Stimulated activated CD8-positive, alpha-beta memory T cell treated with anti-CD3 and anti-CD28 coated beads, Interleukin-7, amount 100 ng/mL, for 24 hours (primary cell): Measurements from ENCODE around the gene CAV1.

Experiments
- DNase-seq: peaks from one replicate; pipeline ENCODE4 v3.0.0-alpha.2; 2020; ENCODE audit warnings: low read depth

The CAV1 gene

GRCh38 chr7:116530107-116530820 lies 5.4 kb downstream of the CAV1 start:
- DNase-seq, result no peak

GRCh38 chr7:116532102-116532688 lies 7.4 kb downstream of the CAV1 start:
- no peak for DNase-seq

GRCh38 chr7:116534790-116535189 lies 10.0 kb downstream of the CAV1 start:
- no peak for DNase-seq

DNA sequence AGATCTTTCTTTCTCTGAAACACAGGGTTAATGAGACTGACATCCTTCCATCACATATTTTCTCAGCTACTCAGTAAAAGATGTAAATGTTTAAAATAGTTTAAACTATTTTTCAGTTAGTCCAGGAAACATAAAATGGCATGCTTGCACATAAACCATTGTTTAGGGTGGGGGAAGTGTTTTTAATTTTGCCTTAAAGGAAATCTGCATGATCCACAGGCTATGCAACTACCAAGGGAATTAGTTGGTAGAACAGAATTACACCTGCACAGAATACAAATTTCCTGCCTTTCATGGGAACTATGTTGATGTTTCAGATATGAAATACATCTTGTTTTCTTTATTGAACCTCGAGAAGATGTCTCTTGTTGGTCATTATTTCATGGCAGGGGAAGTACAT lies 10.6 kb downstream of the CAV1 start:
- no peak for DNase-seq

DNA sequence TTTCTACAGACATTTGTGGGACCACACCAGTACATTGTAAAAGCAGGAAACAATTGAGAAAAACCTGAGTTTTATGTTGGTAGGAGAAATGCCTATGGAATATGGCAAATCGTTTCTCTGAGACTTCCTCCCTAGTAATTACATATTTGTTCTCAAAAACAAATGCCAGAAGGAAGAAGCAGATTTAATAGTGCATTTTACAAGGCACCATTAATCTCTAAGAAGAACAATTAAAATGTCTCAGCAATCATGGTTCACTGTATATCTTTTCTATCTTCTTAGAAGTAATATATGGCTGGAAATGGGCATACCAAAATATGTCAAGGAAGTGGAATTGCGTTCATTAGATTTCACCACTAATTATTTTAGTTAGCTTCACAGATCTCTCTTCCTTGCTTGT lies 13.3 kb downstream of the CAV1 start:
- DNase-seq, result no peak

- no peak for DNase-seq
These were observed 15.0 kb downstream of the CAV1 start for GRCh38 chr7:116539879-116540278.

- DNase-seq, result no peak
These were observed 15.9 kb downstream of the CAV1 start for GRCh38 chr7:116540743-116541142.

- no peak for DNase-seq
These were observed 17.1 kb downstream of the CAV1 start for GRCh38 chr7:116541951-116542350.

GRCh38 chr7:116542618-116543017 lies 17.8 kb downstream of the CAV1 start:
- no peak for DNase-seq

DNA sequence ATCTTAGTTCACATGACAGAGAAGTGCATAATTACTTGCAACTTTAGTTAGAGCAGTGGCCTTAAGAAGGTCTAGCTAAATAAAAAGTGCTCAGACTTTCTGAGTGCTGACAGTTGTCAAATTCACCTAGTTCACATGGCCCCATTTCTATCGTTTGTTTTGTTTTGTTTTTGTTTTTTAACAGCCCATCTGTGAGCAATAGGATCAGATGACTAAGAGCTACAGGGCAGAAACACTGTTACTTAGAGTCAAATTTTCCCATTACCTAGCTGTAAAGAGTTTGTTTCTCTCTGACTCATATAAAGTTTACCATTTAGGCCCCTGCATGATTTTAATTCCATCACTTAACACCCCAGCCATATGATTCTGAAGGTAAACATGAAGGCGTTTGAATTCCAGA lies 18.8 kb downstream of the CAV1 start:
- no peak for DNase-seq

DNA sequence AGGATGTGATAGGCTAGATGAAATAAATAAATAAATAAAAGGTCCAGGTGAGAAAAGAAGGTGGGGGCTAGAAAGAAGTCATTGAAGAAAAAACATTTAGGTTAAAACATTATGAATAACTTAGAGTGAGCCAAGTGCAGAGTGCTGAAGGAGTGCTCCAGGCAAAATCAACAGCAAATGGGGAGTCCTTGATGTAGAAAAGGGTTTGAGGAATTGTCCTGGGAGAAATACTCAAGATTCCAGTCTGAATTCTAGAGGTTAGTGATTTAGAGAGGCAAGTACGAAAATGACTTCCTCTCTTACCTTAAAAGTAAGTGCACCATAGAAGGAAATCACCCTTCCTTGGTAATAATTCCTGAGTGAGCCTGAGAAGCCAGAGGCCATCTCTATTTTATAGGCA lies 19.7 kb downstream of the CAV1 start:
- DNase-seq, result no peak

DNA sequence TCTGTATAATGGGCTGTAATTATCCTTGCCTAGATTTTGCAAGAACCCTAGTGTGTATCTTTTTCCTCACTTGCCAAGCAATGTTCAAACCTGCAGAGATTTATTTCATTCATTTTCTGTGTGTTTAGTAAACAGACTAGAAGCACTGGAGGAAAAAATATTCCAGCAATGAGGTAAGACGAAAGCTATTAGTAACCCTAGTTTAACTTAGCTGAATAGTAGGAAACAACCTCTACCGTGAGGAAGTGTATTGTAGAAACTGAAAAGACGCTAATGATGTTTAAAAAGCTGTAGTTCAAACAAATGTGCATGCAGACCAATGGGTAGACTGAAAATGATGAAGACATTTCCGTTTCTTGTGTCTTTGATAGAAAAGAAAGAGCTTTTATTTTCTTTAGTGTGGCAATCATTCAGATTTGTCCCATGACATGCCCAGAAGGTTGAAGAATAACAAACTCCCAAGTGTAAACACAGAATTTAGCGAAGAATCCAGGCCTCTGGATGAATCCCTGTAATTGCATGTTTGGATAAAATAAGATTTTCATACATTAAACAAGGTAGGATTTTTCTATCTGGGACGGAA lies 20.7 kb downstream of the CAV1 start:
- no peak for DNase-seq

DNA sequence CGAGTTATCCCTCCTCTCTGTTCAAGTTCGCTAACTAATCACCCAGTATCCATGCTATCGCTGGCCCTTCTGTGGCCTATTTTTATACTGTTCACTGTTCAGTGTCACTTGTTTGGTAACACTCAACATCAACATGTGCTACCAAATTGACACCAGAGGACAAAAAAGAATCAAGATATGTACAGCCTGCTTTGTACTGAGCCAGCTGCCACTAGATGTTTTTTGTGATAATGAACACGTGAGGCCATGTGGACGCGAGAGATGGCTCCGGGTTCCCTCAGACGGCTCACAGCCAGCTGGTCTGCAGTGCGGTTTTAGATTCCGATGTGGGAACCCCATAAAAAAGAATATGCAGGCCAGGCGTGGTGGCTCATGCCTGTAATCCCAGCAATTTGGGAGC lies 21.2 kb downstream of the CAV1 start:
- no peak for DNase-seq

DNA sequence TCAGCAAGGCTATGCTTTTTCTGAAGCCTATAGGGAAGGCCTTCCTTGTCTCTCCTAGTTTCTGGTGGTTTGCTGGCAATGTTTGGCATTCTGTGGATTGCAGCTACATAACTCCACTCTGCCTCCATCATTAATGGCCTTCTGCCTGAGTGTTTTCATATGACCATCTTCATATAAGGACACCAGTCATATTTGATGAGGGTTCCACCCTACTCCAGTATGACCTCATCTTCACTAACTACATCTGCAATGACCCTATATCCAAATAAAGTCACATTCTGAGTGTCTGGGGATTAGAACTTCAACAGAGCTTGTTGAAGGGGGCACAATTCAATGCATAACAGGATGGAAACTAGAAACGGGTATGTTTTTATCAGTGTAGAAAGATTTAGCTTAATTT lies 22.1 kb downstream of the CAV1 start:
- no peak for DNase-seq

- DNase-seq, result no peak
These were observed 22.5 kb downstream of the CAV1 start for GRCh38 chr7:116547347-116547746.

- no peak for DNase-seq
These were observed 23.7 kb downstream of the CAV1 start for GRCh38 chr7:116548506-116548905.

GRCh38 chr7:116549370-116549769 lies 24.5 kb downstream of the CAV1 start:
- no peak for DNase-seq

DNA sequence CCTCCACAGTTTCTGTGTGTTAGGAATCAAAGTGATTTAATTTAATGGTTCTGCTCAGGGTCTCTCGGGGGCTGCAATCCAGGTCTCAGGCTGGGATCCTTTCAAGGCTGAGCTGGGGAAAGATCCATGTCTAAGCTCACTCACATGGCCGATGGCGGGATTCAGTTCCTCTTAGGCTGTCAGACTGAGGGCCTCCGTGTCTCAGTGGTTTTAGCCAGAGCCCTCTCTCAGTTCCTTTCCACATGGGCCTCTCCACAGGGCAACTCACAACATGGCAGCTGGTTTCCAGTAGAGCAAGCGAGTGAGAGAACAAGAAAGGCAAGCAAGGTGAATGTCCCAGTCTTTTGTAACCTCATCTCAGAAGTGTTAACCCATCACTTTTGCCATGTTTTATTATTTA lies 26.9 kb downstream of the CAV1 start:
- no peak for DNase-seq

DNA sequence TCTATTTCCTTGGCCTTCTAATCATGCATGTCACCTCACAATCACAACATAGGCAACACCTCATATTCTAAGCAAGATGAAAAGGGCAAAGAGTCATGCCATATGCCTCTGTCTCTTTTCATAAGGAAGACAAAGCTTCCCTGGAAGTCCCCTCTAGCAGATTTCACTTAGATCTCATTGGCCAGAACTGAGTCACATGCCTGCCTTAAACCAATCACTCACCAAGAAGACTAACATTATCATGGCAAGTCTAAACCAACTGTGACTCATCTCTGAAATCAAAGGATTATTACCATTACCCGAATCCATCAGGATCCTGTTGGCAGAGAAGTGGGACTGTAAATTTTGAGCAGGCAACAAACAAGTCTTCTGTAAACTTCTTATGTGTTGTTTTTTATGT lies 27.8 kb downstream of the CAV1 start:
- DNase-seq, result no peak

- DNase-seq, result no peak
These were observed 28.5 kb downstream of the CAV1 start for GRCh38 chr7:116553168-116553964.

- DNase-seq, result no peak
These were observed 29.6 kb downstream of the CAV1 start for GRCh38 chr7:116554436-116554835.

DNA sequence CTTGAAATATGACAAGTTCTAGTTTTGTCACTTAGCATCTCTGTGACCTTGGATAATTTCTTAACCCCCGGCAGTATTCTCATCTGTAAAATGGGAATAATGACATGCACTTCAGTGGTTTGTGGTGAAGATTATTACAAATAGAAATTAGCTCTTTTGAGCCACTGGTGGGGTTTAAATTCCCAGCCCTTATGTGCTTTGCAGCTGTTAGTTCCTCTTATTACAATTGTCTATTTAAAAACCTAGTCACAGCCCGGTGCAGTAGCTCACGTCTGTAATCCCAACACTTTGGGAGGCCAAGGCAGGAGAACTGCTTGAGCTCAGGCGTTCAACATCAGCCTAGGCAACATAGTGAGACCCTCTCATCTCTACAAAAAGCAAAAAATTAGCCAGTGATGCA lies 30.1 kb downstream of the CAV1 start:
- no peak for DNase-seq

DNA sequence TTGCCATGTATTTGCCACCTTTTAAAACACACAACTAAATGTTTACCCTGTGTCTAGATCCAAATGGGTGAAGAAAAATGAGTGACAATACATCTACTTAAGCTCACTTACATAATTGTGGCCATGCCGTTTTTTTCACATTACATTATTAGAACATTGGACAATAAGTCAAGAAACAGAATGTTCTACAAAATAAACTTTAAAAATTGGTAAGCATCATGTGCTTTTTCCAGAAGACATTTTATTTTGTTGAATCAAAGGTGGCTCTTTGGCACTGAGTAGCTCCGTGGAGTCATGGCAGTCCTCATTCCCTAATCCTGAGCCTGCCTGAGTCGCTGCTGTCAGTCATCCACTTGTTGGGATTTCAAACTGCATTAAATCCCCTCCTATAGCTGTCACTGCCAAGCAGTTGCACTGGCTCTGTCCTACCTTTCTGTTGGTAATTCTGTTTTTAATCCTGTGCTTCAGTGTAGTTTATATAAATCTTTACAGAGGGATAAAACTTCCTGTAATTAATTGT lies 32.3 kb downstream of the CAV1 start:
- DNase-seq, result no peak
